BE2C (cell line): ENCODE measurements around the gene SFXN1.

Experiments
- DNase-seq: peaks from one replicate; pipeline ENCODE4 v3.0.0-alpha.2; 2020
- H3K27me3 ChIP-seq: fragments of 250-450 bp; sonication (Bioruptor Pico); 2 replicates; pipeline ENCODE4 v1.5.1; 2020; ENCODE audit warnings: mild to moderate bottlenecking
- H3K36me3 ChIP-seq: fragments of 250-450 bp; sonication (Bioruptor Pico); 2 replicates; pipeline ENCODE4 v1.5.1; 2020; ENCODE audit warnings: mild to moderate bottlenecking
- H3K4me1 ChIP-seq: fragments of 250-450 bp; sonication (Bioruptor Pico); 2 replicates; pipeline ENCODE4 v1.5.1; 2020
- H3K4me3 ChIP-seq: 2 replicates; pipeline ENCODE4 v1.5.1; 2011; ENCODE audit warnings: low read depth, low read length
- H3K9me3 ChIP-seq: fragments of 250-450 bp; sonication (Bioruptor Pico); 2 replicates; pipeline ENCODE4 v1.5.1; 2020
- CTCF ChIP-seq: IDR thresholded peaks from 2 replicates; pipeline ENCODE4 v1.5.1; 2012; ENCODE audit warnings: mild to moderate bottlenecking, low read depth, low read length

Gene SFXN1

GRCh38 chr5:175554296-175554695 is 75.9 kb downstream of the SFXN1 start:
- Histone ChIP-seq H3K4me3 (no peak overlapping the region), H3K36me3 (no peaks in the 10 kb centered on the region), H3K27me3 (peaks cover 24% of the 10 kb centered on the region), H3K9me3 (no peaks in the 10 kb centered on the region), H3K4me1 (no peaks in the 10 kb centered on the region)
- DNase-seq, result no peak
- no peak for TF ChIP-seq CTCF

GRCh38 chr5:175555168-175555785 is 76.9 kb downstream of the SFXN1 start:
- H3K4me3 ChIP-seq, result no peak overlapping the region
- no peaks in the 10 kb centered on the region for H3K4me1 ChIP-seq
- no peak for TF ChIP-seq CTCF
- H3K9me3 ChIP-seq, result no peaks in the 10 kb centered on the region
- peaks cover 21% of the 10 kb centered on the region for H3K27me3 ChIP-seq
- no peaks in the 10 kb centered on the region for H3K36me3 ChIP-seq
- no peak for DNase-seq

- DNase-seq, result no peak
- no peak for TF ChIP-seq CTCF
- H3K36me3 ChIP-seq, result no peaks in the 10 kb centered on the region
These were observed 78.4 kb downstream of the SFXN1 start for GRCh38 chr5:175556794-175557193.

GRCh38 chr5:175557778-175558177 is 79.4 kb downstream of the SFXN1 start:
- H3K27me3 ChIP-seq, result peaks cover 11% of the 10 kb centered on the region
- no peaks in the 10 kb centered on the region for H3K4me1 ChIP-seq
- TF ChIP-seq CTCF, result no peak
- H3K4me3 ChIP-seq, result no peak overlapping the region
- H3K9me3 ChIP-seq, result no peaks in the 10 kb centered on the region
- no peak for DNase-seq
- no peaks in the 10 kb centered on the region for H3K36me3 ChIP-seq

More at GRCh38 chr5:175556794-175557193, 78.4 kb downstream of the SFXN1 start:
- H3K9me3 ChIP-seq, result no peaks in the 10 kb centered on the region
- peaks cover 15% of the 10 kb centered on the region for H3K27me3 ChIP-seq
- H3K4me1 ChIP-seq, result no peaks in the 10 kb centered on the region
- H3K4me3 ChIP-seq, result no peak overlapping the region

- Histone ChIP-seq H3K27me3 (peaks cover 15% of the 10 kb centered on the region), H3K9me3 (no peaks in the 10 kb centered on the region), H3K36me3 (no peaks in the 10 kb centered on the region), H3K4me3 (no peak overlapping the region), H3K4me1 (no peaks in the 10 kb centered on the region)
- TF ChIP-seq CTCF, result no peak
- DNase-seq, result no peak
These were observed 80.6 kb downstream of the SFXN1 start for GRCh38 chr5:175558801-175559480.

- Histone ChIP-seq H3K4me1 (no peaks in the 10 kb centered on the region), H3K27me3 (peaks cover 24% of the 10 kb centered on the region), H3K4me3 (no peak overlapping the region), H3K9me3 (no peaks in the 10 kb centered on the region), H3K36me3 (no peaks in the 10 kb centered on the region)
- no peak for TF ChIP-seq CTCF
- DNase-seq, result no peak
These were observed 81.7 kb downstream of the SFXN1 start for GRCh38 chr5:175560011-175560410.
